Psoas muscle (tissue), 8 donors: ENCODE data around the gene TCFL5. TPM values are rescaled to one million over a fixed set of nuclear protein-coding genes. Genes with fewer than 3 reads are reported as not detected.

ENCODE experiments used
- ATAC-seq, 4 donors: fragments of 200-7000 bp; cut with Tn5 transposase; one replicate each; pipeline ENCODE4 v1.9.1; 2020; ENCODE audit warnings: moderate library complexity in 3 of 4, mild to moderate bottlenecking in 2 of 4
- DNase-seq, 2 donors: peaks; one replicate each; pipeline ENCODE4 v3.0.0-alpha.2; 2020
- H3K27ac ChIP-seq: fragments of 200-600 bp; one replicate; pipeline ENCODE4 v1.8.0; 2022
- H3K27me3 ChIP-seq, 3 donors: fragments of 200-600 bp in 1 of 3; one replicate each; pipeline versions ENCODE4 v1.6.1 to v1.8.0; 2013 to 2022; ENCODE audit warnings: low read length in 2 of 3, mild to moderate bottlenecking in 2 of 3, moderate library complexity in 1 of 3; ENCODE audit not compliant: insufficient read depth in 3 of 3
- H3K36me3 ChIP-seq, 2 donors: fragments of 200-600 bp in 1 of 2; one replicate each; pipeline versions ENCODE4 v1.6.1 to v1.8.0; 2013 to 2022; ENCODE audit warnings: low read depth in 1 of 2, mild to moderate bottlenecking in 1 of 2, moderate library complexity in 1 of 2; ENCODE audit not compliant: insufficient read depth in 1 of 2
- H3K4me1 ChIP-seq: fragments of 200-600 bp; one replicate; pipeline ENCODE4 v1.8.0; 2022
- H3K4me3 ChIP-seq: fragments of 200-600 bp; one replicate; pipeline ENCODE4 v1.8.0; 2022; ENCODE audit warnings: mild to moderate bottlenecking
- H3K9me3 ChIP-seq: fragments of 200-600 bp; one replicate; pipeline ENCODE4 v1.8.0; 2022
- CTCF ChIP-seq: fragments of 200-600 bp; IDR thresholded peaks from one replicate; pipeline ENCODE4 v1.8.0; 2022; ENCODE audit warnings: antibody characterized with exemption
- WGBS, 3 donors: extraction: QIAGEN DNeasy Blood & Tissue Kit; methylation state at CpG; one replicate each; pipeline versions ENCODE4 v1.1.6 to v1.1.7; 2013; 5-methylcytosine and 5-hydroxymethylcytosine counted together
- intact Hi-C, 2 donors: fragments of 100-400 bp; cut with DNase I; formaldehyde crosslinking; loops; one replicate each; pipeline versions ENCODE4 v1.11.0 to v1.14.2; 2022
- polyA plus RNA-seq, 3 donors: library from polyadenylated mRNA; stranded (reverse); fragments of 200-250 nt; gene quantifications; one replicate each; pipeline ENCODE4 v1.2.3, GENCODE V29; 2013
- total RNA-seq, 4 donors: library from RNA; stranded (reverse); fragmentation: NEBNext Ultra II Directional in 2 of 4; extraction: Animal tissue kit (Norgen Biotek cat#: 25700) in 2 of 4; gene quantifications; one replicate each; pipeline versions ENCODE4 v1.2.1 to v1.2.4, GENCODE V29; 2021 to 2023
- donor health status: healthy with polysubstance abuse.
- donor health status: DM: no; HTN: no; CAD: no; lungs with moderate emphysema.
- donor health status: Bipolar disorder and iron deficiency.
- donor health status: healthy.
- donor health status: DM: yes; HTN: yes; CAD: no.
- donor health status: DM: no; HTN: no; CAD: no.
- donor health status: DM: no; HTN: no; CAD: no.
- donor health status: DM: yes; HTN: yes; CAD: no.

Gene TCFL5
- total and polyA plus RNA-seq, 7 donors = 2.3 to 5.2 (median 3.9) TPM

GRCh38 chr20:62821726-62822210, 39.9 kb downstream of the TCFL5 start:
- no peak for TF ChIP-seq CTCF
- ATAC-seq (no peak), DNase-seq (no peak)
- intact Hi-C loops = no loop called here
- no peak overlapping the region for H3K4me3 ChIP-seq
- peaks cover 6% of the 10 kb centered on the region for H3K4me1 ChIP-seq
- no peaks in the 10 kb centered on the region for H3K36me3 ChIP-seq
- no peaks in the 10 kb centered on the region for H3K9me3 ChIP-seq
- peaks cover 0 to 49% (median 19%) of the 10 kb centered on the region in 3 donors for H3K27me3 ChIP-seq
- 90 to 95% (median 90%) methylated on average over 9 to 12 of the region's 12 CpGs for WGBS, 3 donors
- no peak overlapping the region for H3K27ac ChIP-seq

- Histone ChIP-seq H3K27ac (no peak overlapping the region), H3K36me3 (no peaks in the 10 kb centered on the region), H3K4me3 (no peak overlapping the region), H3K9me3 (no peaks in the 10 kb centered on the region), H3K27me3 (peaks cover 0 to 55% (median 22%) of the 10 kb centered on the region in 3 donors), H3K4me1 (peaks cover 10% of the 10 kb centered on the region)
- TF ChIP-seq CTCF = no peak
- WGBS, 3 donors = 86 to 90% (median 88%) methylated on average over 18 to 19 of the region's 19 CpGs
- intact Hi-C loops = no loop called here
- no peak for ATAC-seq
- DNase-seq = no peak
Observed at GRCh38 chr20:62820962-62821725, 40.5 kb downstream of the TCFL5 start.

- Histone ChIP-seq H3K36me3 (no peaks in the 10 kb centered on the region), H3K9me3 (no peaks in the 10 kb centered on the region), H3K4me1 (peaks cover 14% of the 10 kb centered on the region), H3K27me3 (peaks cover 0 to 55% (median 29%) of the 10 kb centered on the region in 3 donors), H3K27ac (no peak overlapping the region), H3K4me3 (no peak overlapping the region)
- no peak for TF ChIP-seq CTCF
- ATAC-seq (no peak), DNase-seq (no peak)
- 60 to 66% (median 60%) methylated on average over 23 of the region's 23 CpGs for WGBS, 3 donors
- intact Hi-C loops = no loop called here
Observed at GRCh38 chr20:62820208-62820961, 41.2 kb downstream of the TCFL5 start.

GRCh38 chr20:62819494-62820174, 42.0 kb downstream of the TCFL5 start:
- WGBS, 3 donors = 24 to 35% (median 25%) methylated on average over 16 of the region's 16 CpGs
- Histone ChIP-seq H3K27ac (no peak overlapping the region), H3K27me3 (peaks cover 0 to 58% (median 31%) of the 10 kb centered on the region in 3 donors), H3K4me3 (no peak overlapping the region), H3K4me1 (peaks cover 14% of the 10 kb centered on the region), H3K36me3 (no peaks in the 10 kb centered on the region), H3K9me3 (no peaks in the 10 kb centered on the region)
- ATAC-seq = no peak
- no peak for TF ChIP-seq CTCF
- intact Hi-C loops = no loop called here
- DNase-seq = no peak
